Rectal smooth muscle tissue (tissue), 1 donor: ENCODE data around the gene TCEAL6.
"Not testable (repeated sequence)": the region's sequence is repeated elsewhere in the genome, so short reads cannot be mapped to it uniquely, and the experiment has no call there.

Experiments used
- H3K27ac ChIP-seq: one replicate; pipeline ENCODE4 v1.7.0; 2013; ENCODE audit warnings: low read depth, low read length, inconsistent platforms
- H3K27me3 ChIP-seq: one replicate; pipeline ENCODE4 v1.7.0; 2013; ENCODE audit warnings: low read length; ENCODE audit not compliant: control insufficient read depth, insufficient read depth
- H3K36me3 ChIP-seq: one replicate; pipeline ENCODE4 v1.7.0; 2013; ENCODE audit warnings: low read length; ENCODE audit not compliant: control insufficient read depth, insufficient read depth
- H3K4me1 ChIP-seq: one replicate; pipeline ENCODE4 v1.7.0; 2013; ENCODE audit warnings: low read length; ENCODE audit not compliant: control insufficient read depth, insufficient read depth
- H3K4me3 ChIP-seq: one replicate; pipeline ENCODE4 v1.7.0; 2013; ENCODE audit warnings: low read length
- H3K9ac ChIP-seq: one replicate; pipeline ENCODE4 v1.7.0; 2013; ENCODE audit warnings: low read length

Gene TCEAL6

GRCh38 chrX:102142274-102142673 is at the start of gene TCEAL6:
Gene TCEAL6, minus strand, starts transcription at chrX:102142481.
- not testable (repeated sequence) for H3K9ac ChIP-seq, H3K4me3 ChIP-seq, H3K4me1 ChIP-seq, H3K36me3 ChIP-seq, H3K27me3 ChIP-seq, H3K27ac ChIP-seq

- no peaks in the 10 kb centered on the region for H3K27me3 ChIP-seq
- H3K9ac ChIP-seq = no peak overlapping the region
- H3K4me1 ChIP-seq = no peaks in the 10 kb centered on the region
- H3K4me3 ChIP-seq = no peak overlapping the region
- no peak overlapping the region for H3K27ac ChIP-seq
- H3K36me3 ChIP-seq = no peaks in the 10 kb centered on the region
Observed at GRCh38 chrX:102185967-102186720, 43.9 kb upstream of the TCEAL6 start.

GRCh38 chrX:102155806-102156179 is 13.5 kb upstream of the TCEAL6 start, which contains the start of gene BEX5:
Gene BEX5, minus strand, starts transcription at chrX:102155977. Its CDS starts 1,712 bp downstream, at chrX:102154265.
- H3K4me1 ChIP-seq = no peaks in the 10 kb centered on the region
- no peak within 1 kb of the TSS for H3K27ac ChIP-seq
- H3K27me3 ChIP-seq = no peaks in the 10 kb centered on the region
- peak within 1 kb of the TSS; percentile 61 for H3K4me3 ChIP-seq
- no peaks in the 10 kb centered on the region for H3K36me3 ChIP-seq
- H3K9ac ChIP-seq = no peak within 1 kb of the TSS

GRCh38 chrX:102154900-102155805 is 12.9 kb upstream of the TCEAL6 start:
- no peak overlapping the region for H3K27ac ChIP-seq
- H3K27me3 ChIP-seq = no peaks in the 10 kb centered on the region

GRCh38 chrX:102154218-102154860 is 12.1 kb upstream of the TCEAL6 start:
- no peaks in the 10 kb centered on the region for H3K27me3 ChIP-seq
- H3K4me1 ChIP-seq = no peaks in the 10 kb centered on the region
- no peaks in the 10 kb centered on the region for H3K36me3 ChIP-seq
- no peak overlapping the region for H3K27ac ChIP-seq
- H3K9ac ChIP-seq = no peak overlapping the region
- no peak overlapping the region for H3K4me3 ChIP-seq

More at GRCh38 chrX:102154900-102155805, 12.9 kb upstream of the TCEAL6 start:
- no peaks in the 10 kb centered on the region for H3K4me1 ChIP-seq
- H3K4me3 ChIP-seq = peak overlapping the region; percentile 61
- H3K36me3 ChIP-seq = no peaks in the 10 kb centered on the region
- H3K9ac ChIP-seq = no peak overlapping the region

- H3K4me1 ChIP-seq, H3K27me3 ChIP-seq, H3K36me3 ChIP-seq, H3K4me3 ChIP-seq, H3K9ac ChIP-seq, H3K27ac ChIP-seq: not testable (repeated sequence)
Observed at GRCh38 chrX:102141631-102142030, 650 bp downstream of the TCEAL6 start.

GRCh38 chrX:102140876-102141275 is 1.4 kb downstream of the TCEAL6 start:
- H3K27ac ChIP-seq, H3K36me3 ChIP-seq, H3K4me3 ChIP-seq, H3K4me1 ChIP-seq, H3K27me3 ChIP-seq, H3K9ac ChIP-seq: not testable (repeated sequence)

- Histone ChIP-seq H3K27ac (no peak overlapping the region), H3K9ac (no peak overlapping the region), H3K36me3 (no peaks in the 10 kb centered on the region), H3K27me3 (peaks cover 2% of the 10 kb centered on the region), H3K4me1 (no peaks in the 10 kb centered on the region), H3K4me3 (no peak overlapping the region)
Observed at GRCh38 chrX:102138064-102138463, 4.2 kb downstream of the TCEAL6 start.

- no peaks in the 10 kb centered on the region for H3K36me3 ChIP-seq
- no peaks in the 10 kb centered on the region for H3K4me1 ChIP-seq
- H3K4me3 ChIP-seq = no peak overlapping the region
- H3K9ac ChIP-seq = no peak overlapping the region
- H3K27ac ChIP-seq = no peak overlapping the region
- H3K27me3 ChIP-seq = peaks cover 3% of the 10 kb centered on the region
Observed at GRCh38 chrX:102129473-102129872, 12.8 kb downstream of the TCEAL6 start.

GRCh38 chrX:102126863-102127262 is 15.4 kb downstream of the TCEAL6 start:
- no peak overlapping the region for H3K4me3 ChIP-seq
- H3K27ac ChIP-seq = peak overlapping the region; percentile 3
- H3K9ac ChIP-seq = no peak overlapping the region
- H3K27me3 ChIP-seq = peaks cover 3% of the 10 kb centered on the region
- no peaks in the 10 kb centered on the region for H3K4me1 ChIP-seq
- no peaks in the 10 kb centered on the region for H3K36me3 ChIP-seq

GRCh38 chrX:102126080-102126818 is 16.0 kb downstream of the TCEAL6 start:
- not testable (repeated sequence) for H3K36me3 ChIP-seq, H3K4me3 ChIP-seq, H3K4me1 ChIP-seq, H3K27me3 ChIP-seq, H3K9ac ChIP-seq
- H3K27ac ChIP-seq = peak overlapping the region; percentile 3

- H3K36me3 ChIP-seq, H3K9ac ChIP-seq, H3K27me3 ChIP-seq, H3K4me1 ChIP-seq: not testable (repeated sequence)
- peak within 1 kb of the TSS; percentile 3 for H3K27ac ChIP-seq
- H3K4me3 ChIP-seq = peak within 1 kb of the TSS; percentile 59
Observed at GRCh38 chrX:102125436-102125835, 16.8 kb downstream of the TCEAL6 start, which contains the start of gene TCEAL2. Gene TCEAL2, plus strand, starts transcription at chrX:102125679. Its CDS starts 1,152 bp downstream, at chrX:102126831.
